HG02642 (cell line): ENCODE data around the gene GTPBP2.
"Not testable (repeated sequence)": the region's sequence is repeated elsewhere in the genome, so short reads cannot be mapped to it uniquely, and the experiment has no call there.

Experiments
- ATAC-seq: cut with Tn5 transposase; IDR thresholded peaks from one replicate; pipeline ENCODE4 v1.9.1; 2021; ENCODE audit warnings: mild to moderate bottlenecking; ENCODE audit not compliant: unreplicated experiment, poor library complexity

The GTPBP2 gene

DNA sequence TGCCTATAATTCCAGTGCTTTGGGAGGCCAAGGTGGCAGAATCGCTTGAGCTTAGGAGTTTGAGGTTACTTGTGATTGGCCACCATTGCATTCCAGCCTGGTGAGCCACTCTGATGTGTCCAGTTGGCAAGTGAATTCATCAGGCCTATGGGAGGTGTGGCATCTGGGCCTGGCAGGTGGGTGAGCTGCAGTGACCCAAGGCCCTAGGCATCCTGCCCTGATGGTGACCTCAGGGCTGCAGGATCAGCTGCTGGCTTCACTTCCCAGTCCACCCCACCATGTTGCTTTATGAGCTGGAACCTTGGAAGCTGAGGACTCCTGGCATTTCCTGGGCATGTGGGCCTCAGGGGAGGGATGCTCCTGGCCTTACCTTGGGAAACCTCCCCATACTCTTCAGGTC is 36.3 kb upstream of the GTPBP2 start:
- ATAC-seq: no peak

DNA sequence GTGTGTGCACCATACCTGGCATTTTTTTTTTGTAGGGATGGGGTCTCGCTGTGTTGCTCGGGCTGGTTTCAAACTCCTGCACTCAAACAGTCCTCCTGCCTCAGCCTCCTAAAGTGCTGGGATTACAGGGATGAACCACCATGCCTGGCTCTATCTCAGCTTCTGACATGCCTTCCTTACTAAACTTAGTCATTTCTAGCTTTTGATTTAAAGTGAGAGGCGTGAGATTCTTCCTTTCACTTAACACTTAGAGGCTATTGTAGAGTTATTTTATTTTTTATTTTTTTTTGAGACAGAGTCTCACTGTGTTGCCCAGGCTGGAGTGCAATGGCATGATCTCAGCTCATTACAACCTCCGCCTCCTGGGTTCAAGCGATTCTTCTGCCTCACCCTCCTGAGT is 33.9 kb upstream of the GTPBP2 start:
- ATAC-seq: not testable (repeated sequence)

DNA sequence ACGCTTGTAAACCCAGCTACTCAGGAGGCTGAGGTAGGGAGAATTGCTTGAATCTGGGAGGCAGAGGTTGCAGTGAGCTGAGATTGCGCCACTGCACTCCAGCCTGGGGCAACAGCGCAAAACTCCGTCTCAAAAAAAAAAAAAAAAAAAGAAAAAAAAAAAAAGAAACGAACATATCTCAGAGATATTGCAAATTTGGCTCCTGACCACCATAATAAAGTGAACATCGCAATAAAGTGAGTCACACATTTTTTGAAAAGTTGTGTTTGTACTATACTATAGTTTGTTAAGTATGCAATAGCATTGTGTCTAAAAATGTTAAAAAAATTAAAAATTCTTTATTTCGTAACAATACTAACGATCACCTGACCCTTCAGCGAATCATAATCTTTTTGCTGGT is 29.1 kb upstream of the GTPBP2 start:
- no peak for ATAC-seq

DNA sequence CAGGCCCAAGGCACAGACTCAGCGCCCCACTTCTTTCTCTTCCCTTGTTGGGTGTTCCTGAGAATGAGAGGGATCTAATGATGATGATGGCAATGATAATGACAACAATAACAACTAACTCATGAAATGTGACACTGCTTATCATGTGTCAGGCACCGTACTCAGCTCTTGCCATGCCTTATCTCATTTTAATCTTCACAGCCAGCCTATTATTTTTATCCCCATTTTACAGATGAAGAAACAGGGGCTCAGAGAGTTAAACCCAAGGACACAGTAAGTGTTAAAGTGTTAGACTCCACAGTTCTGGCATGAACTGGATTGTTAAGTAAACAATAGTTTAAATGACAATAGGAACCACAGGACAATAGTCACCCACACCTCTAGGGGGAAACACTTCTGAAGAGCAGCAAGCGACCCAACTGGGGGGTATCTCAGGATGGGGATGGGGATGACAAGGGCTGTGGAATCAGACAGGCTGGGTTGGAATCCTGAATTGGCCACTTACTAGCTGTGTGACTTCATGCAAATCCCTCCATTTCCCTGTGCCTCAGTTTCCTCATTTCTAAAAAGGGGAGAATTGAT is 28.2 kb upstream of the GTPBP2 start:
- no peak for ATAC-seq

DNA sequence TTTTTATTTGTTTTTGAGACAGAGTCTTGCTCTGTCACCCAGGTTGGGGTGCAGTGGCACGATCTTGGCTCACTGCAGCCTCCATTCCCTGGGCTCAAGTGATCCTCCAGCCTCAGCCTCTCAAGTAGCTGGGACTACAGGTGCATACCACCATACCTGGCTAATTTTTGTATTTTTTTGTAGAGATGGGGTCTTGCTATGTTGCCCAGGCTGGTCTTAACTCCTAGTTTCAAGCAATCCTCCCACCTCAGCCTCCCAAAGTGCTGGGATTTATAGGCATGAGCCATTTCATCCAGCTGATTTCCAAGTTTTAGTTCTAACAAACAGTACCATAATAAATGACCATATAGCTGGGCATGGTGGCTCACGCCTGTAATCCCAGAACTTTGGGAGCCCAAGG is 23.8 kb upstream of the GTPBP2 start:
- ATAC-seq: not testable (repeated sequence)

DNA sequence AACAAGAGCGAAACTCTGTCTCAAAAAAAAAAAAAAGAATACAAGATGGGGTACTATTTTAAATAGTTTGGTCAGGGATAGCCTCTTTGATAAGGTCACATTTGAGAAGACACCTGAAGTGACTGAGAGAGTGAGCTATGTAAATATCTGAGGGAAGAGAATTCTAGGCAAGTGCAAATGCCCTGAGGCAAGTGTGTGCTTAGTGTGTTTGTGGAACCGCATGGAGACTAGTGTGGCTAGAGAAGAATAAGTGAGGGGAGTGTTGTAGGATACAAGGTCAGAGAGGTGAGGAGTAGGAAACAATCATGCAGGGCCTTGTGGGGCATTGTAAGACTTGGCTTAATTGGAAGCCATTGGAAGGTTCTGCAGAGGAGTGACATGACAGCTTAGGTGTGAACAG is 19.2 kb upstream of the GTPBP2 start:
- no peak for ATAC-seq

DNA sequence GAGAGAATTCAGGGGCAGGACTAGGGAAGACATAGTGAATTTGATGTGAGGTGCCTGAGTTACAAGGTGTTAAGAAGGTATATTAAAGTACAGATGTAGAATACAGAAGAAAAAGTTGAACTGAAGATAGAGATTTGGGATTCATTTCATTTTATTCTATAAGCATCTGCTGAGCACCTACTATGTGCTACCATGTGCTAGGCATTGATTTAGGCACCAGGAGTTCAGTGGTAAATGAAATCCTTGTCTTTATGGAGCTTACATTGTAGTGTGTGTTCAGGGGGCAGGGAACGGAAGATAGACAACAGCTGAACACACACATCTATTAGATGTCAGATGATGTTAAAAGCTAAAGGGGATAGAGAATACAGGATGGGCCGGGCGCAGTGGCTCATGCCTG is 18.5 kb upstream of the GTPBP2 start:
- ATAC-seq: no peak

DNA sequence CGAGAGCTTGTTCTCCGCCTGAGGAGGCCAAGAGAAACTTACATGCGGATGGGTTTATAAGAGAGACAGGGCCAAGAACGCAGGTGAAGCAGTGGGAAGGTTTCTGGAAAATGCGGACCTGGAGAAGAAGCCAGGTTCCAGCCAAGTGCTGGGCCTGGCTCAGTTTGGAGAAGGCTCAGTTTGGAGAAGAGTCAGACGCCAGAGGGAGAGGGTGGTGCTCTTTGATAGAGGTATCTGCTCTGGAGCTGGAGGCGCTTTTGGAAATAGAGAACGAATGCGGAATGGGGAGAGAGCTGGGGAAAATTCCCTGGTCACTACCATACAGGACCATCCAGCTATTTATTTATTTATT is 16.5 kb upstream of the GTPBP2 start:
- ATAC-seq: no peak

DNA sequence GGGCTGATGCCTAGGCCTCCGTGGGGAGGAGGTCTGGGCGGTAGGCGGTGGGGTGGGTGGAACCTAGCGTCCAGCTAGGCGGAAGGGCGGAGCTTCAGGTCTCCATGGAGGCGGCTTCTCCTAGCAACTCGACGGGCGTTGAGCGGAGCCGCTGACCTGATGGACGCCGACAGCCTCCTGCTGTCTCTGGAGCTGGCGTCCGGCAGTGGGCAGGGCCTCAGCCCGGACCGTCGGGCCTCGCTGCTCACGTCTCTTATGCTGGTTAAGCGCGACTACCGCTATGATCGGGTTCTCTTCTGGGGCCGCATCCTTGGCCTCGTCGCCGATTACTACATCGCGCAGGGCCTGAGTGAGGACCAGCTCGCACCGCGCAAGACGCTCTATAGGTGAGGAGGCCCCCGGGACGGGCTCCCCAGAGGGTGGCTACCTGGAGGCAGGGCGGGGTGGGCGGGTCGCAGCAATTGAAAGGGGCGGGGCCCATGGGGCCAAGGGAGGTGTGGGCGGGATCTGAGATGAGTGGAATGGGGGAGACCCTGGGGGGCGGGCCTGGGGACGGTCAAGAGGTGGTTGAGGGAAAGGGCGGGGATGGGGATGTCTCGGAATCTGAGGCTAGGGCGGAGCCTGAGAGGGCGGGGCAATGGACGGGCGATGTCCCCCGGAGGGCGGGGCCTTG is 16.0 kb upstream of the GTPBP2 start, which contains the start of gene RSPH9:
Gene RSPH9, plus strand, starts transcription at position 97 of the 673 bp plus-strand sequence. Its CDS starts 63 bp downstream, at position 160.
- peak; percentile 72 for ATAC-seq

DNA sequence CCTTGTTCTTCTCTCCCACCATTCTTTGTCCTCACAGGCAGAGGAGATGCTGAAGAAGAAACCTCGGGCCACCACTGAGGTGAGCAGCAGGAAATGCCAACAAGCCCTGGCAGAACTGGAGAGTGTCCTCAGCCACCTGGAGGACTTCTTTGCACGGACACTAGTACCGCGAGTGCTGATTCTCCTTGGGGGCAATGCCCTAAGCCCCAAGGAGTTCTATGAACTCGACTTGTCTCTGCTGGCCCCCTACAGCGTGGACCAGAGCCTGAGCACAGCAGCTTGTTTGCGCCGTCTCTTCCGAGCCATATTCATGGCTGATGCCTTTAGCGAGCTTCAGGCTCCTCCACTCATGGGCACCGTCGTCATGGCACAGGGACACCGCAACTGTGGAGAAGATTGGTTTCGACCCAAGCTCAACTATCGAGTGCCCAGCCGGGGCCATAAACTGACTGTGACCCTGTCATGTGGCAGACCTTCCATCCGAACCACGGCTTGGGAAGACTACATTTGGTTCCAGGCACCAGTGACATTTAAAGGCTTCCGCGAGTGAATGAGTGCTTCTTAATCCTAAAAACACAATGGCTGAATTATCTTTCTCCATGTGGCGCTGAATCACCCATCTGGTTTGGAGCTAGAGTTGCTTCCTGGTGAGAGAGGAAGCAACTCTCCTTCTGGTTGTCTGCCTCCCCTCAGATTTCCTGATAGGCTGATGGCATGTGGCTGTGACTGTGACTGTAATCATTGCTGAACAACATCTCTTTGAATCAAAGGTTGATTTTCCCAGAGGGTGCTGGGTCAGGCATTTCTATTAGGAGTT is 11.1 kb upstream of the GTPBP2 start:
- no peak for ATAC-seq

DNA sequence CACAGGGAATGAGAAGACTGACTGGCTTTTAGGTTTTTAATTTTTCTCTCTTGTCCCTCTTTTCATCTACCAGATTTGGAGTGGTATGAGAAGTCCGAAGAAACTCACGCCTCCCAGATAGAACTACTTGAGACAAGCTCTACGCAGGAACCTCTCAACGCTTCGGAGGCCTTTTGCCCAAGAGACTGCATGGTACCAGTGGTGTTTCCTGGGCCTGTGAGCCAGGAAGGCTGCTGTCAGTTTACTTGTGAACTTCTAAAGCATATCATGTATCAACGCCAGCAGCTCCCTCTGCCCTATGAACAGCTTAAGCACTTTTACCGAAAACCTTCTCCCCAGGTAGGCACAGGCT is 7.2 kb upstream of the GTPBP2 start:
- no peak for ATAC-seq

DNA sequence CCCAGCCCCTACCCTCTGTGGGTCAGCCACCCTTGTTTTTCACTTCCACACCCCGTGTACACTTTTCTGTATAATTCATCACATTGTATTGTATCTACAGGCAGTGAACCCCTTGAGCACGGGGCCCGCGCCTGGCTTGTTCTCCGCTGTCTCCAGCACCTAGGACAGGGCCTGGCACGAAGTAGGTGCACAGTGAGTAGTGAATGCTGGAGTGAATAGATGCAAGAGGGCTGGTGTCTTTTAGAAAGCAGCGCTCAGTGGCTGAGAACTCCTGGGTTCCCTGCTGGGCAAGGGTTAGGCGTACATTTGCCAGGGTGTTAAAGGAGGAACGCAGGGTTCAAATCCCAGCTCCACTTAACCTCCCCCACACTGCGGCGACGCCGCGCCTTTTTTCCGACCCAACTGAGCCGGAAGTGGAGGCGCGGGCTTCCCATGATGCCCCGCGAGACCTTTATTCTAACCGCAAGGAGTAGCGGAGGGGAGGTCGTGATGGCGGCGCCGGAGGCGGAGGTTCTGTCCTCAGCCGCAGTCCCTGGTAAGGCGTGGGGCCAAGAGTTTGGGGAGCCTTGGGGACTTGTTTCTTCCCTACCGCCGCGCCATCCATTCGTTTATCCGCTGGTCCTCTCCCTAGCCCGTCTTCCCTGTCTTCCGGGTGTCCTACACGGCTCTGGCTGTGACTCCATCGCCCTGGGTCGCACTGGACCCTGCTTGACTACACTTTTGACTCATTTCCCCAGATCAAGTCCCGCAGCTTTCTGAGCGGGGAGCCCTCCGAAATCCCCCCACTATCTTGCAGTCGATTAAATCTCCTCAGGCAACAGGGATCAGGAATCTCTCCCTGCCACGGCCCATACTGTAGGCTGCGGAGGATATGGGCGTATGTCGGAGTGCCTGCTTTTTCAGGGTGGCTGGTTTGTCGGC is 6.6 kb upstream of the GTPBP2 start, which contains the start of gene MAD2L1BP:
Gene MAD2L1BP, plus strand, starts transcription at position 454 of the 921 bp plus-strand sequence. Its CDS starts 36 bp downstream, at position 490.
- peak; percentile 85 for ATAC-seq

DNA sequence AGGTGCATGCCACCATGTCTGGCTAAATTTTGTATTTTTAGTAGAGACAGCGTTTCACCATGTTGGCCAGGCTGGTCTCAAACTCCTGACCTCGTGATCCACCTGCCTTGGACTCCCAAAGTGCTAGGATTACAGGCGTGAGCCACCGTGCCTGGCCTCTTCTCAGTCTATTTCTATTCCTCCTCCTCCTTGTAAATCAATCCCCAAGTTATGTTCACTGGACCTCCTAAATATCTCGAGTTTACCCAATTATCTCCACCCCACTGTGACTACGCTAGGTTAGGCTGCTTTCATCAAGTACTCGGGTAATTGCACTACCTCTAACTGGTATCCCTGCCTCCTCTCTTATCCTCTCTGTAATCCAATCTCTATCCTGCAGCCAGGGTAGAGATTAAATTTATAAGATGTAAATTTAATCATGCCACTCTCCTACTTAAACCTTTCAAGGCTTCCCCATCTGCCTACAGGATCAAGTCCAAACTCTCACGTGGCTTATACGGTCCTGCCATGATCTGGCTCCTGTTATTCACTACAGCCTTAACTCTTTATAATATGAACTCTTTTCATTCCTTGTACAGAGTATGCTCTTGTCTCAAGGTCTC is 5.7 kb upstream of the GTPBP2 start:
- ATAC-seq: no peak

DNA sequence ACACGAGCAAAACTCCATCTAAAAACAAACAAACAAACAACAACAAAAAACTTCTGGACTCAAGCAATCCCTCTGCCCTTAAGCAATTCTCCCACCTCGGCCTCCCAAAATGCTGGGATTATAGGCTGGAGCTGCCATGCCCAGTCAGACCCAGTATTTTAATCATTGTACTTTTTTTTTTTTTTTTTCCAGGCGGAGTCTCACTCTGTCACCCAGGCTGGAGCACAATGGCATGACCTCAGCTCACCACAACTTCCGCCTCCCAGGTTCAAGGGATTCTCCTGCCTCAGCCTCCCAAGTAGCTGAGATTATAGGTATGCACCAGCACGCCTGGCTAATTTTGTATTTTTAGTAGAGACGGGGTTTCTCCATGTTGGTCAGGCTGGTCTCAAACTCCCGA is 3.9 kb upstream of the GTPBP2 start:
- not testable (repeated sequence) for ATAC-seq

DNA sequence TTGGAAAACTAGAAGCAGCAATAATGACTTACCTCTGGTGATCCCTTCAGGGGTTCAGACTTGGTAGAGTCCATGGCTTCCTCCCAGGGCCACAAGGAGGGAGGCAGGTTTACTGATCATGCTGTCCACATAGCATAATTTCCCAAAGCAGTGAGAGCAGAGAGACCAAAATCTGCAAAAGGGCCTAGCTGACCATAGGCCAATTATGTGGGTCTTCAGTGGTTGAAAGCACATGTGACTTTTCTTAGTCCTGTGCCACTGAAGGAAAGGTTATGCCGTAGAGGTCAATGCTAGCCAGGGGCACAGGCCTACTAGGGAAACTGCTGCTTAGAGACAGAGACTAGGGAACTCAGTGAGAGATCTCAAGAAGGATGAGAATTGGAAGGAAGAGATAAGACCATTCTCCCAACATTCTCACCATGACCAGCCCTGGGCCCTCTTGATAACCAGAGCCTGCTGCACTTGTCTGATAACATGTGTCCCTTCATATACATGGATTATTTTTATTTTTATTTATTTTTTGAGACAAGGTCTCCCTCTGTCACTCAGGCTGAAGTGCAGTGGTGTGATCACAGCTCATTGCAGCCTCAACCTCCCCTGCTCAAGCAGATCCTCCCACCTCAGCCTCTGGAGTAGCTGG is 2.0 kb upstream of the GTPBP2 start:
- ATAC-seq: no peak

DNA sequence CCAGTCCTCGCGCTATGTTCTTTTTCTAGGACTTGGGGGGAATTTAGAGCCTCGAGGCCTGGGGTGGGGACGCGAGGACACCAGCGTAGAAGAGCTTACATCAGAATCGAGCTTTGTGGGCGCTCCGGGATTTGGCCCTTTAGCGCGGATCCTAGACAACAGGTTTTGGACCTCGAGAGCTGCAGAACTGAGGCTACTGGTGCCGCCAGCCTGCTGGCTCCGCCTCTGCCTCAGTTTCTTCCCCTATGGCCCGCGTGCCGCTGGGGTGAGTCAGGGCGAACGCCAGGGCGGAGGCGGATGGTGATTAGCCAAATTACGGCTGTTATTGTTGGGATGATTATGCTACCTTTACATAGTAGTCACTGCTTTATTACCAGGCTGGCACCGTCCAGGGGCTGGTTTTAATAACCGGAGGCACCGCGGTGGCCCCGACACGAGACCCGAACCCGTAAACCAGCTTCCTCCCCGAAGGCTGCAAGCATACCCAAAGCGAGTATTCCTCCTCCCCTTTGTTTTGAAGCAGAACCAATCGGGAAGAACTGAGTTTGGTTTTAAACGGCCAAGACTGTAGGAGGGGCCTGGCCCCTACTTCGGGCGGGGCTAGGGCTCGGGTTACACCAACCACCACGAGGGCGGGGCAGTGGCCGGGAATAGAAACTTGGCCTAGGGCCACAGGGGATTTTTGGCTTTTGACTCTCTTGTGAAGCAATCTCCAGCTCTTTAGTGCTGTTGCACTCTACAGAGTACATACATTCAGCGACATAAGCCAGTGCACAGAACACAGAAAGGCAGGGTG is 639 bp upstream of the GTPBP2 start:
- ATAC-seq: peak; percentile 62

DNA sequence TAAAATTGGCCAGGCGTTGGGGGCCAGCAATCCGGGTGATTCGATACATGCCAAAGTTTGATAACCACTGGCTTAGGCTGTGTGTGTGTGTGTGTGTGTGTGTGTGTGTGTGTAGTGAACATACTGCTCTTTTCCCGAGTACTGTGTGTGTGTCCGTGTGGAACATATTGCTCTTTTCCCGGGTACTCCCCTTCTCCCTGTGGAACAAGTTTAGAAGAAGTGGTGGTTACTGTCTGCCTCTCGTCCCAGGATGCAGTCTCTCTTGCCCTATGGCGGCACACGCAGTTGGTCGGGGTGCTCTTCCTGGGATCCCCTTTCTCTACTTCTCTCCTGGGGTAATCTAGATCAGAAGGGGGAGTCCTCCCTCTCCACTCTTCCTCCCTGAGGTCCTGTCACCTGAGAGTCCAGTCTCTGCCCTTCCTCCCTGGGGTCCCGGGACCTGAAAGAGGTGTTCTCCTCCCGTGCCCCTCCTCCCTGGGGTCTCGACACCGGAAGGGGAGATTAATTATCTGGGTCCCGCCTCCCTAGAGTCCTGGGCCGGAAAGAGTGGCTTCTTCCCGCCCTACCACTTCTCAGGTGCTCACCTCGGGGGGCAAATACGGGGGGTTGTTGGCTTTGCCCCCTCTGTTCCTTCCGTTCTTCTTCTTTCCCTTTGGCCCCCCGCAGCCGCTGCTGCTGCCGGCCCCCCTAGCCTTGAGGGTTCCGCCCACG is 516 bp downstream of the GTPBP2 start:
- peak; percentile 24 for ATAC-seq
